IMR-90 (cell line): ENCODE data around the gene MAPK11. TPM values are rescaled to one million over a fixed set of nuclear protein-coding genes. Genes with fewer than 3 reads are reported as not detected.

ENCODE experiments used
- ATAC-seq: fragments of 200-7000 bp; cut with Tn5 transposase; 2 replicates; pipeline ENCODE4 v1.9.1; 2020; ENCODE audit warnings: low read depth, mild to moderate bottlenecking, moderate library complexity
- BruUV-seq: library from RNA; stranded (reverse); fragments of 400-500 nt; replicated peaks from 2 replicates; lab custom pipeline; 2021; lab: Mats Ljungman, UMichigan
- CTCF ChIA-PET: fragments of 300-600 bp; formaldehyde crosslinking; extraction: SDS; loops from one replicate; lab custom pipeline; 2021; ENCODE audit warnings: antibody characterized with exemption; lab: Yijun Ruan, JAX
- POLR2A ChIA-PET: fragments of 300-600 bp; sonication (Branson Sonifier 250); formaldehyde crosslinking; loops from one replicate; lab custom pipeline; 2022; ENCODE audit warnings: antibody characterized with exemption; ENCODE audit not compliant: unreplicated experiment; lab: Charles Lee
- DNase-seq: peaks from one replicate; pipeline ENCODE4 v3.0.0; 2013
- H2AFZ ChIP-seq: replicated peaks from 2 replicates; pipeline ENCODE3; 2013; ENCODE audit warnings: low read length, mild to moderate bottlenecking; ENCODE audit not compliant: poor library complexity
- H2AK5ac ChIP-seq: 2 replicates; pipeline ENCODE4 v1.6.1; 2013; ENCODE audit warnings: low read depth, low read length, inconsistent platforms
- H2AK9ac ChIP-seq: replicated peaks from 2 replicates; pipeline ENCODE3; 2013; ENCODE audit warnings: mild to moderate bottlenecking, low read depth, low read length, moderate library complexity; ENCODE audit not compliant: poor library complexity
- H2BK120ac ChIP-seq: 2 replicates; pipeline ENCODE4 v1.6.1; 2013; ENCODE audit warnings: low read depth, low read length, inconsistent platforms
- H2BK15ac ChIP-seq: 3 replicates; pipeline ENCODE4 v1.6.1; 2013; ENCODE audit warnings: low read depth, low read length, inconsistent platforms
- H2BK20ac ChIP-seq: 2 replicates; pipeline ENCODE4 v1.6.1; 2013; ENCODE audit warnings: low read depth, mild to moderate bottlenecking, inconsistent platforms, low read length, moderate library complexity
- H2BK5ac ChIP-seq: 2 replicates; pipeline ENCODE4 v1.6.1; 2013; ENCODE audit warnings: mild to moderate bottlenecking, low read depth, low read length, inconsistent platforms; ENCODE audit not compliant: poor library complexity, severe bottlenecking
- H3K14ac ChIP-seq: replicated peaks from 2 replicates; pipeline ENCODE4 v1.6.1; 2013; ENCODE audit warnings: low read depth, low read length, inconsistent platforms
- H3K18ac ChIP-seq: 2 replicates; pipeline ENCODE4 v1.6.1; 2013; ENCODE audit warnings: low read depth, low read length, control low read depth
- H3K23ac ChIP-seq: 2 replicates; pipeline ENCODE4 v1.6.1; 2013; ENCODE audit warnings: low read depth, low read length, inconsistent platforms
- H3K27ac ChIP-seq: 2 replicates; pipeline ENCODE4 v1.5.1; 2013; ENCODE audit warnings: mild to moderate bottlenecking, control low read depth, low read length; ENCODE audit not compliant: insufficient read depth
- H3K27me3 ChIP-seq: 2 replicates; pipeline ENCODE4 v1.6.1; 2013; ENCODE audit warnings: low read length; ENCODE audit not compliant: control insufficient read depth, insufficient read depth
- H3K36me3 ChIP-seq: 2 replicates; pipeline ENCODE4 v1.6.1; 2013; ENCODE audit warnings: low read length, mixed read lengths; ENCODE audit not compliant: control insufficient read depth, insufficient read depth
- H3K4ac ChIP-seq: 2 replicates; pipeline ENCODE4 v1.6.1; 2013; ENCODE audit warnings: low read depth, low read length, inconsistent platforms
- H3K4me1 ChIP-seq: 2 replicates; pipeline ENCODE4 v1.6.1; 2013; ENCODE audit warnings: low read length, mixed read lengths; ENCODE audit not compliant: control insufficient read depth, insufficient read depth
- H3K4me2 ChIP-seq: 2 replicates; pipeline ENCODE4 v1.6.1; 2013; ENCODE audit warnings: low read depth, mild to moderate bottlenecking, control low read depth, low read length, moderate library complexity
- H3K4me3 ChIP-seq: 2 replicates; pipeline ENCODE4 v1.5.1; 2013; ENCODE audit warnings: low read depth, mild to moderate bottlenecking, control low read depth, low read length, moderate library complexity; ENCODE audit not compliant: insufficient read depth
- H3K56ac ChIP-seq: 2 replicates; pipeline ENCODE4 v1.6.1; 2013; ENCODE audit warnings: low read length, inconsistent platforms; ENCODE audit not compliant: insufficient read depth; ENCODE audit errors: extremely low read depth
- H3K79me1 ChIP-seq, 2 experiments: 2 replicates each; pipeline ENCODE4 v1.6.1; 2013; ENCODE audit warnings: low read length in 2 of 2, inconsistent platforms in 1 of 2, low read depth in 1 of 2
- H3K9ac ChIP-seq: 2 replicates; pipeline ENCODE4 v1.6.1; 2013; ENCODE audit warnings: low read depth, low read length, control low read depth
- H3K9me1 ChIP-seq: 2 replicates; pipeline ENCODE4 v1.6.1; 2013; ENCODE audit warnings: low read length, inconsistent platforms; ENCODE audit not compliant: insufficient read depth
- H3K9me3 ChIP-seq: 2 replicates; pipeline ENCODE4 v1.6.1; 2013; ENCODE audit warnings: low read length; ENCODE audit not compliant: control insufficient read depth, insufficient read depth
- H4K20me1 ChIP-seq: 2 replicates; pipeline ENCODE4 v1.6.1; 2013; ENCODE audit warnings: low read length, inconsistent platforms; ENCODE audit not compliant: insufficient read depth
- H4K5ac ChIP-seq: 2 replicates; pipeline ENCODE4 v1.6.1; 2013; ENCODE audit warnings: mild to moderate bottlenecking, low read depth, low read length, control low read depth
- H4K8ac ChIP-seq, 2 experiments: 2 replicates each; pipeline ENCODE4 v1.6.1; 2013; ENCODE audit warnings: low read depth in 2 of 2, low read length in 2 of 2, control low read depth in 1 of 2, inconsistent platforms in 1 of 2
- H4K91ac ChIP-seq: 2 replicates; pipeline ENCODE4 v1.6.1; 2013; ENCODE audit warnings: low read depth, low read length, inconsistent platforms; ENCODE audit not compliant: insufficient read depth
- BHLHE40 ChIP-seq: fragments of 150-350 bp; IDR thresholded peaks from 2 replicates; pipeline ENCODE4 v1.6.1; 2016; ENCODE audit warnings: mild to moderate bottlenecking, low read depth, low read length
- CEBPB ChIP-seq: IDR thresholded peaks from 2 replicates; pipeline ENCODE4 v1.6.1; 2012; ENCODE audit warnings: low read depth, low read length, improper control_type of control experiment
- CHD1 ChIP-seq: IDR thresholded peaks from 2 replicates; pipeline ENCODE4 v1.6.1; 2012; ENCODE audit warnings: low read depth, low read length, improper control_type of control experiment
- ELK1 ChIP-seq: fragments of 150-350 bp; IDR thresholded peaks from 2 replicates; pipeline ENCODE4 v1.6.1; 2016; ENCODE audit warnings: low read depth, mild to moderate bottlenecking, low read length, moderate library complexity, borderline replicate concordance
- FOS ChIP-seq: fragments of 150-350 bp; IDR thresholded peaks from 2 replicates; pipeline ENCODE4 v1.6.1; 2016; ENCODE audit warnings: low read depth, low read length
- MAFK ChIP-seq: IDR thresholded peaks from 2 replicates; pipeline ENCODE4 v1.6.1; 2012; ENCODE audit warnings: low read depth, low read length, improper control_type of control experiment
- MAZ ChIP-seq: IDR thresholded peaks from 2 replicates; pipeline ENCODE4 v1.6.1; 2012; ENCODE audit warnings: low read depth, mild to moderate bottlenecking, low read length, improper control_type of control experiment, moderate library complexity, borderline replicate concordance
- NFE2L2 ChIP-seq: fragments of 150-350 bp; IDR thresholded peaks from 2 replicates; pipeline ENCODE4 v1.6.1; 2016; ENCODE audit warnings: low read depth, mild to moderate bottlenecking, low read length
- POLR2A ChIP-seq: IDR thresholded peaks from 2 replicates; pipeline ENCODE4 v1.6.1; 2012; ENCODE audit warnings: mild to moderate bottlenecking, low read depth, low read length
- RAD21 ChIP-seq: IDR thresholded peaks from 2 replicates; pipeline ENCODE4 v1.6.1; 2012; ENCODE audit warnings: low read length, improper control_type of control experiment
- RCOR1 ChIP-seq: IDR thresholded peaks from 2 replicates; pipeline ENCODE4 v1.6.1; 2012; ENCODE audit warnings: mild to moderate bottlenecking, low read length, improper control_type of control experiment; ENCODE audit not compliant: insufficient replicate concordance
- RFX5 ChIP-seq: IDR thresholded peaks from 2 replicates; pipeline ENCODE4 v1.8.0; 2012; ENCODE audit warnings: low read depth, mild to moderate bottlenecking, low read length, moderate library complexity
- SMC3 ChIP-seq: fragments of 150-350 bp; IDR thresholded peaks from 2 replicates; pipeline ENCODE4 v1.6.1; 2016; ENCODE audit warnings: low read depth, mild to moderate bottlenecking, antibody characterized with exemption, low read length, moderate library complexity
- WGBS, 2 experiments: methylation state at CpG; one replicate each; pipeline versions ENCODE4 v1.1.5 to v1.1.7; 2013; ENCODE audit warnings: missing lambda C conversion rate in 2 of 2; ENCODE audit not compliant: insufficient read length in 1 of 2; ENCODE audit errors: extremely low coverage in 2 of 2; 5-methylcytosine and 5-hydroxymethylcytosine counted together
- dilution Hi-C: fragments of 300-500 bp; cut with HindIII; formaldehyde crosslinking; loops from one replicate; pipeline ENCODE4 v1.14.3; 2018; ENCODE audit warnings: low sequenced_read_pairs; ENCODE audit not compliant: unreplicated experiment
- in situ Hi-C: fragments of 300-500 bp; cut with MboI; formaldehyde crosslinking; loops from 3 replicates; pipeline ENCODE4 v1.14.3; 2019; ENCODE audit warnings: low sequenced_read_pairs, inconsistent platforms, mixed read lengths
- intact Hi-C: fragments of 100-400 bp; cut with micrococcal nuclease; formaldehyde crosslinking; loops from 2 replicates; pipeline ENCODE4 v1.10.0; 2022
- polyA plus RNA-seq, 3 experiments: library from polyadenylated mRNA; depleted of rRNA; stranded (reverse); fragments of >200 nt; gene quantifications; 2 replicates each; pipeline ENCODE4 v1.2.3, GENCODE V29; 2012; ENCODE audit warnings: low replicate concordance in 1 of 3
- total RNA-seq: library from RNA; depleted of rRNA; stranded (reverse); fragments of >200 nt; gene quantifications from 2 replicates; pipeline ENCODE4 v1.2.3, GENCODE V29; 2012
- TF ChIP-seq, protein P1 (sequence below): fragments of 150-350 bp; IDR thresholded peaks from 2 replicates; pipeline ENCODE4 v1.6.1; 2017; ENCODE audit warnings: mild to moderate bottlenecking, antibody characterized with exemption, low read length, low read depth
- TF ChIP-seq, protein P2 (sequence below): conservative IDR thresholded peaks from 2 replicates; pipeline ENCODE4 v1.5.1; 2012; ENCODE audit warnings: mild to moderate bottlenecking, low read depth, low read length, improper control_type of control experiment

The MAPK11 gene
- total and polyA plus RNA-seq, 2 of the 4 experiments (the other 2 are of a cell fraction): 8.1 to 14.4 TPM

DNA sequence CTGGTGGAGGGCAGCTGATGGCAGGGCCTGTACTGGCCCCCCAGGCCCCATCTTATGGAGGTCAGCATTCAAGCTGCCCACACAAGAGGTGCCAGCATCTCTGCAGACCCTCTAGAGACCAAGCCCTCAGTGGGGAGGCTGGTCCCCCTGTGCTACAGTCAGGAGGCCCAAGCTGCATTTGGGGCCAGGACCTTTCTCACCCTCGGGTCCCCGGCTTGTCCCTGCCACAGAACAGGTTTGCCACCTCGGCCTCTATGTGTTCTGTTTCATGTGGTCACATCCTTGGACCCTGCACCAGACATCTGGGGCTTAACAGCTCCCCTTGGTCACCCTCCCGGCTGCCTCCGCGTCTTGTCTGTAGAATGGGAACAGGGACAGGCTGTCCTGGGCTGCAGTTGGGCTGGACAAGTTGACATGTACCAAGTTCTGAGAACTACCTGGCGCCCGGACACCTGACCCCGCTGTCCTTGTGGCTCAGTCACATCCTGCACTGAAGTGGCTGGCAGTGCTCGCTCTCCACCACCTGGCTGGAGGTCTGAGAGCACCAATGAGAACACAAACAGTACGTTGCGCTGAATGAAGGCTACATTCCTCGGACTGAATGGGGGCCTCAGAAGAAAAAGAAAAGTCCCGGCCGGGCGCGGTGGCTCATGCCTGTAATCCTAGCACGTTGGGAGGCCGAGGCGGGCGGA is 40.0 kb upstream of the MAPK11 start:
- Histone ChIP-seq H3K4me3 (no peak overlapping the region), H2AK5ac (no peak overlapping the region), H3K4ac (no peak overlapping the region), H3K18ac (no peak overlapping the region), H3K4me1 (peaks cover 17% of the 10 kb centered on the region), H2BK5ac (no peak overlapping the region), H4K91ac (no peak overlapping the region; the same call in 1 of the 2 replicates), H2BK20ac (no peak overlapping the region), H2AK9ac (peak overlapping the region; percentile 65), H4K5ac (no peak overlapping the region), H2BK120ac (no peak overlapping the region), H3K9me1 (peaks cover 9% of the 10 kb centered on the region; the same call in 1 of the 2 replicates), H3K14ac (no peak overlapping the region), H2BK15ac (no peak overlapping the region), H3K9me3 (no peaks in the 10 kb centered on the region), H3K36me3 (peaks cover 2% of the 10 kb centered on the region; the same call in 1 of the 2 replicates), H3K27me3 (no peaks in the 10 kb centered on the region), H3K56ac (no peak overlapping the region), H3K9ac (no peak overlapping the region), H3K79me1 (peaks cover 0 to 21% of the 10 kb centered on the region in 2 experiments; a peak in 1 of 4 replicates), H2AFZ (no peak overlapping the region), H3K4me2 (no peak overlapping the region), H4K8ac (no peak overlapping the region), H3K23ac (no peak overlapping the region; the same call in 1 of the 2 replicates), H4K20me1 (peaks cover 11% of the 10 kb centered on the region), H3K27ac (no peak overlapping the region)
- dilution Hi-C loops (no loop called here), in situ Hi-C loops (no loop called here), intact Hi-C loops (no loop called here)
- 92% methylated on average over 10 of the region's 21 CpGs; no CpG with 5 or more reads in 1 of the 2 experiments for WGBS, 2 experiments
- DNase-seq (no peak), ATAC-seq (no peak)
- BruUV-seq: no TSS peak
- POLR2A ChIA-PET: interaction anchor here (0.5 kb wide), 1 partner anchor 17 kb away, joined by 5 read pairs; no protein-coding TSS in a partner anchor
- TF ChIP-seq SMC3 (no peak), CEBPB (no peak), BHLHE40 (no peak), ELK1 (no peak), NFE2L2 (no peak), FOS (no peak), CHD1 (no peak), MAFK (no peak), RFX5 (no peak), POLR2A (no peak), RCOR1 (no peak), RAD21 (no peak), MAZ (no peak)
- TF ChIP-seq, protein P1, sequence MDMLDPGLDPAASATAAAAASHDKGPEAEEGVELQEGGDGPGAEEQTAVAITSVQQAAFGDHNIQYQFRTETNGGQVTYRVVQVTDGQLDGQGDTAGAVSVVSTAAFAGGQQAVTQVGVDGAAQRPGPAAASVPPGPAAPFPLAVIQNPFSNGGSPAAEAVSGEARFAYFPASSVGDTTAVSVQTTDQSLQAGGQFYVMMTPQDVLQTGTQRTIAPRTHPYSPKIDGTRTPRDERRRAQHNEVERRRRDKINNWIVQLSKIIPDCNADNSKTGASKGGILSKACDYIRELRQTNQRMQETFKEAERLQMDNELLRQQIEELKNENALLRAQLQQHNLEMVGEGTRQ: no peak
- TF ChIP-seq, protein P2, sequence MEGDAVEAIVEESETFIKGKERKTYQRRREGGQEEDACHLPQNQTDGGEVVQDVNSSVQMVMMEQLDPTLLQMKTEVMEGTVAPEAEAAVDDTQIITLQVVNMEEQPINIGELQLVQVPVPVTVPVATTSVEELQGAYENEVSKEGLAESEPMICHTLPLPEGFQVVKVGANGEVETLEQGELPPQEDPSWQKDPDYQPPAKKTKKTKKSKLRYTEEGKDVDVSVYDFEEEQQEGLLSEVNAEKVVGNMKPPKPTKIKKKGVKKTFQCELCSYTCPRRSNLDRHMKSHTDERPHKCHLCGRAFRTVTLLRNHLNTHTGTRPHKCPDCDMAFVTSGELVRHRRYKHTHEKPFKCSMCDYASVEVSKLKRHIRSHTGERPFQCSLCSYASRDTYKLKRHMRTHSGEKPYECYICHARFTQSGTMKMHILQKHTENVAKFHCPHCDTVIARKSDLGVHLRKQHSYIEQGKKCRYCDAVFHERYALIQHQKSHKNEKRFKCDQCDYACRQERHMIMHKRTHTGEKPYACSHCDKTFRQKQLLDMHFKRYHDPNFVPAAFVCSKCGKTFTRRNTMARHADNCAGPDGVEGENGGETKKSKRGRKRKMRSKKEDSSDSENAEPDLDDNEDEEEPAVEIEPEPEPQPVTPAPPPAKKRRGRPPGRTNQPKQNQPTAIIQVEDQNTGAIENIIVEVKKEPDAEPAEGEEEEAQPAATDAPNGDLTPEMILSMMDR: no peak
- CTCF ChIA-PET: no interaction called here
